Measurements from ENCODE around the gene MAP7D1. TPM values are rescaled to one million over a fixed set of nuclear protein-coding genes. Genes with fewer than 3 reads are reported as not detected.

Gene MAP7D1
- total and polyA plus RNA-seq, 2 of the 13 experiments (the other 11 are each of a cell fraction or from before 2014, with no cell fraction given) = 5.6 to 7.2 TPM

DNA sequence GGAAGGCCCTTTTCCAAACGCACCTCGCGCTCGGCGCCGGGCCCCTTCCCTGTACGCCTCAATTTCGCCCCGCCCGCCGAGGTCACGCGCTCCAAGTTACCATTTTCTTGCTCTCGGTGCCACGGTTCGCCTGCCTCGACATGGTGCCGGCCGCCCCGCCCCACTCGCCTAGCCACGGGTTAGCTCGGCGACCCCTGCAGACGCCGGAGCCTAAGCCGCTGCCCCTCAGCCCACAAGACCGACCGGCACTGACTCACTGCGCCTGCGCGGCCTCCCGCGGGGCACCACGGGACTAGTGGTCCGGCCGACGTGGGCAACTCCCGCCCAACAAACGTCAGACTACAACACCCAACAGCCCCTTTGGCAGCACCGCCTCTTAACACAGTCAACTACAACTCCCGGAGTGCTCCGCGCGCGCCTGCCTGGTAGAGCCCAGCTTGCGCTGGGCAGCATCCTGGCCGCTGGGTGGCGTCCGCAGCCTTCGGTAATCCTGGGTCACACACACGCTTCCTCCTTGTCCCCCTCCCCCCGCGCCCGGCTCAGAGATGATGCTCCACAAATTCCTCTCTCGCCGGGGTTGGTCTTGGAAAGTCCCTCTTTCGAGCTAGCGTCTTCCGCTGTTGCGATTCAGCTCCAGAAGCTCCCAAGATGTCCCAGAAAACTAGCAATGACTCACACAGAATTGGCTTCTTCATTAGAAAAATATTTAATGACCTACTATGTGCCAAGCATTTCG is 6.6 kb upstream of the MAP7D1 start, which contains the start of gene TRAPPC3 (continued):
- TF ChIP-seq, protein P1, sequence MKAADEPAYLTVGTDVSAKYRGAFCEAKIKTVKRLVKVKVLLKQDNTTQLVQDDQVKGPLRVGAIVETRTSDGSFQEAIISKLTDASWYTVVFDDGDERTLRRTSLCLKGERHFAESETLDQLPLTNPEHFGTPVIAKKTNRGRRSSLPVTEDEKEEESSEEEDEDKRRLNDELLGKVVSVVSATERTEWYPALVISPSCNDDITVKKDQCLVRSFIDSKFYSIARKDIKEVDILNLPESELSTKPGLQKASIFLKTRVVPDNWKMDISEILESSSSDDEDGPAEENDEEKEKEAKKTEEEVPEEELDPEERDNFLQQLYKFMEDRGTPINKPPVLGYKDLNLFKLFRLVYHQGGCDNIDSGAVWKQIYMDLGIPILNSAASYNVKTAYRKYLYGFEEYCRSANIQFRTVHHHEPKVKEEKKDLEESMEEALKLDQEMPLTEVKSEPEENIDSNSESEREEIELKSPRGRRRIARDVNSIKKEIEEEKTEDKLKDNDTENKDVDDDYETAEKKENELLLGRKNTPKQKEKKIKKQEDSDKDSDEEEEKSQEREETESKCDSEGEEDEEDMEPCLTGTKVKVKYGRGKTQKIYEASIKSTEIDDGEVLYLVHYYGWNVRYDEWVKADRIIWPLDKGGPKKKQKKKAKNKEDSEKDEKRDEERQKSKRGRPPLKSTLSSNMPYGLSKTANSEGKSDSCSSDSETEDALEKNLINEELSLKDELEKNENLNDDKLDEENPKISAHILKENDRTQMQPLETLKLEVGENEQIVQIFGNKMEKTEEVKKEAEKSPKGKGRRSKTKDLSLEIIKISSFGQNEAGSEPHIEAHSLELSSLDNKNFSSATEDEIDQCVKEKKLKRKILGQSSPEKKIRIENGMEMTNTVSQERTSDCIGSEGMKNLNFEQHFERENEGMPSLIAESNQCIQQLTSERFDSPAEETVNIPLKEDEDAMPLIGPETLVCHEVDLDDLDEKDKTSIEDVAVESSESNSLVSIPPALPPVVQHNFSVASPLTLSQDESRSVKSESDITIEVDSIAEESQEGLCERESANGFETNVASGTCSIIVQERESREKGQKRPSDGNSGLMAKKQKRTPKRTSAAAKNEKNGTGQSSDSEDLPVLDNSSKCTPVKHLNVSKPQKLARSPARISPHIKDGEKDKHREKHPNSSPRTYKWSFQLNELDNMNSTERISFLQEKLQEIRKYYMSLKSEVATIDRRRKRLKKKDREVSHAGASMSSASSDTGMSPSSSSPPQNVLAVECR (CRISPR knock-in tag; IDR thresholded peaks at IDR 0.05; ENCODE audit: borderline replicate concordance) = peak; percentile 95
- TF ChIP-seq, protein P2, sequence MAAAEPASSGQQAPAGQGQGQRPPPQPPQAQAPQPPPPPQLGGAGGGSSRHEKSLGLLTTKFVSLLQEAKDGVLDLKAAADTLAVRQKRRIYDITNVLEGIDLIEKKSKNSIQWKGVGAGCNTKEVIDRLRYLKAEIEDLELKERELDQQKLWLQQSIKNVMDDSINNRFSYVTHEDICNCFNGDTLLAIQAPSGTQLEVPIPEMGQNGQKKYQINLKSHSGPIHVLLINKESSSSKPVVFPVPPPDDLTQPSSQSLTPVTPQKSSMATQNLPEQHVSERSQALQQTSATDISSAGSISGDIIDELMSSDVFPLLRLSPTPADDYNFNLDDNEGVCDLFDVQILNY (CRISPR knock-in tag; conservative IDR thresholded peaks at IDR 0.05) = 0 out of 2 replicates have a peak, but pooled peaks have one; percentile 16
- TF ChIP-seq NFRKB (IDR thresholded peaks at IDR 0.05) (no peak), ZNF468 (CRISPR knock-in tag; IDR thresholded peaks at IDR 0.05) (no peak), ZNF33A (CRISPR knock-in tag; IDR thresholded peaks at IDR 0.05; ENCODE audit: borderline replicate concordance) (no peak), DNMT3B (CRISPR knock-in tag; conservative IDR thresholded peaks at IDR 0.05) (no peak), KDM4B (CRISPR knock-in tag; IDR thresholded peaks at IDR 0.05) (no peak), ZNF674 (CRISPR knock-in tag; IDR thresholded peaks at IDR 0.05; ENCODE audit: low read depth) (no peak), TBL1XR1 (IDR thresholded peaks at IDR 0.05; ENCODE audit: borderline replicate concordance, low read length, partially characterized antibody) (peak; percentile 75), FOXO1 (CRISPR knock-in tag; IDR thresholded peaks at IDR 0.05) (no peak; the same call in none of the 2 replicates), ZNF782 (CRISPR knock-in tag; IDR thresholded peaks at IDR 0.05; ENCODE audit: borderline replicate concordance) (no peak; the same call in 1 of the 2 replicates), MAFF (IDR thresholded peaks at IDR 0.05; ENCODE audit: low read depth, low read length) (peak; percentile 12; the same call in 1 of the 2 replicates), ZNF20 (CRISPR knock-in tag; IDR thresholded peaks at IDR 0.05) (no peak), ZMYM2 (CRISPR knock-in tag; IDR thresholded peaks at IDR 0.05) (no peak), RCOR2 (CRISPR knock-in tag; IDR thresholded peaks at IDR 0.05) (peak; percentile 52; the same call in 1 of the 2 replicates), TBX3 (IDR thresholded peaks at IDR 0.05; ENCODE audit: borderline replicate concordance) (no peak), ZNF343 (CRISPR knock-in tag; IDR thresholded peaks at IDR 0.05) (peak; percentile 70; the same call in 1 of the 2 replicates)
- TF ChIP-seq, protein P3, sequence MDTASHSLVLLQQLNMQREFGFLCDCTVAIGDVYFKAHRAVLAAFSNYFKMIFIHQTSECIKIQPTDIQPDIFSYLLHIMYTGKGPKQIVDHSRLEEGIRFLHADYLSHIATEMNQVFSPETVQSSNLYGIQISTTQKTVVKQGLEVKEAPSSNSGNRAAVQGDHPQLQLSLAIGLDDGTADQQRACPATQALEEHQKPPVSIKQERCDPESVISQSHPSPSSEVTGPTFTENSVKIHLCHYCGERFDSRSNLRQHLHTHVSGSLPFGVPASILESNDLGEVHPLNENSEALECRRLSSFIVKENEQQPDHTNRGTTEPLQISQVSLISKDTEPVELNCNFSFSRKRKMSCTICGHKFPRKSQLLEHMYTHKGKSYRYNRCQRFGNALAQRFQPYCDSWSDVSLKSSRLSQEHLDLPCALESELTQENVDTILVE (CRISPR knock-in tag; IDR thresholded peaks at IDR 0.05) = no peak
- TF ChIP-seq, protein P4, sequence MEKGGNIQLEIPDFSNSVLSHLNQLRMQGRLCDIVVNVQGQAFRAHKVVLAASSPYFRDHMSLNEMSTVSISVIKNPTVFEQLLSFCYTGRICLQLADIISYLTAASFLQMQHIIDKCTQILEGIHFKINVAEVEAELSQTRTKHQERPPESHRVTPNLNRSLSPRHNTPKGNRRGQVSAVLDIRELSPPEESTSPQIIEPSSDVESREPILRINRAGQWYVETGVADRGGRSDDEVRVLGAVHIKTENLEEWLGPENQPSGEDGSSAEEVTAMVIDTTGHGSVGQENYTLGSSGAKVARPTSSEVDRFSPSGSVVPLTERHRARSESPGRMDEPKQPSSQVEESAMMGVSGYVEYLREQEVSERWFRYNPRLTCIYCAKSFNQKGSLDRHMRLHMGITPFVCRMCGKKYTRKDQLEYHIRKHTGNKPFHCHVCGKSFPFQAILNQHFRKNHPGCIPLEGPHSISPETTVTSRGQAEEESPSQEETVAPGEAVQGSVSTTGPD (CRISPR knock-in tag; IDR thresholded peaks at IDR 0.05) = peak; percentile 47; the same call in 1 of the 2 replicates
- TF ChIP-seq, protein P5, sequence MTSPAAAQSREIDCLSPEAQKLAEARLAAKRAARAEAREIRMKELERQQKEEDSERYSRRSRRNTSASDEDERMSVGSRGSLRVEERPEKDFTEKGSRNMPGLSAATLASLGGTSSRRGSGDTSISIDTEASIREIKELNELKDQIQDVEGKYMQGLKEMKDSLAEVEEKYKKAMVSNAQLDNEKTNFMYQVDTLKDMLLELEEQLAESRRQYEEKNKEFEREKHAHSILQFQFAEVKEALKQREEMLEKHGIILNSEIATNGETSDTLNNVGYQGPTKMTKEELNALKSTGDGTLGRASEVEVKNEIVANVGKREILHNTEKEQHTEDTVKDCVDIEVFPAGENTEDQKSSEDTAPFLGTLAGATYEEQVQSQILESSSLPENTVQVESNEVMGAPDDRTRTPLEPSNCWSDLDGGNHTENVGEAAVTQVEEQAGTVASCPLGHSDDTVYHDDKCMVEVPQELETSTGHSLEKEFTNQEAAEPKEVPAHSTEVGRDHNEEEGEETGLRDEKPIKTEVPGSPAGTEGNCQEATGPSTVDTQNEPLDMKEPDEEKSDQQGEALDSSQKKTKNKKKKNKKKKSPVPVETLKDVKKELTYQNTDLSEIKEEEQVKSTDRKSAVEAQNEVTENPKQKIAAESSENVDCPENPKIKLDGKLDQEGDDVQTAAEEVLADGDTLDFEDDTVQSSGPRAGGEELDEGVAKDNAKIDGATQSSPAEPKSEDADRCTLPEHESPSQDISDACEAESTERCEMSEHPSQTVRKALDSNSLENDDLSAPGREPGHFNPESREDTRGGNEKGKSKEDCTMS (CRISPR knock-in tag; conservative IDR thresholded peaks at IDR 0.05) = no peak
